Right lobe of liver (tissue), 6 donors: ENCODE measurements around the gene FADS1. TPM values are rescaled to one million over a fixed set of nuclear protein-coding genes. Genes with fewer than 3 reads are reported as not detected.

Source experiments
- ATAC-seq, 4 donors: fragments of 200-7000 bp; cut with Tn5 transposase; one replicate each; pipeline ENCODE4 v1.9.1; 2020; ENCODE audit warnings: mild to moderate bottlenecking in 4 of 4, moderate library complexity in 4 of 4
- DNase-seq, 3 donors: peaks; one replicate each; pipeline ENCODE4 v3.0.0-alpha.2; 2020
- H3K27ac ChIP-seq, 3 donors: fragments of 200-600 bp; one replicate each; pipeline ENCODE4 v1.8.0; 2022
- H3K27me3 ChIP-seq, 2 donors: fragments of 200-600 bp; one replicate each; pipeline ENCODE4 v1.8.0; 2022
- H3K36me3 ChIP-seq, 4 donors: fragments of 200-600 bp; sonication (generic) in 1 of 4; one replicate each; pipeline versions ENCODE4 v1.5.1 to v1.8.0; 2017 to 2022; ENCODE audit warnings: control low read depth in 1 of 4
- H3K4me1 ChIP-seq, 4 donors: fragments of 200-600 bp; sonication (generic) in 1 of 4; one replicate each; pipeline versions ENCODE4 v1.5.1 to v1.8.0; 2017 to 2022; ENCODE audit warnings: control low read depth in 1 of 4
- H3K4me3 ChIP-seq, 3 donors: fragments of 200-600 bp; one replicate each; pipeline ENCODE4 v1.8.0; 2022
- H3K9me3 ChIP-seq, 4 donors: fragments of 200-600 bp; sonication (generic) in 1 of 4; one replicate each; pipeline versions ENCODE4 v1.5.1 to v1.8.0; 2017 to 2022; ENCODE audit warnings: control low read depth in 1 of 4
- POLR2A ChIP-seq: fragments of 450-650 bp; IDR thresholded peaks from one replicate; pipeline ENCODE4 v1.6.1; 2017; ENCODE audit warnings: antibody characterized with exemption, mild to moderate bottlenecking
- WGBS: methylation state at CpG from one replicate; pipeline ENCODE4 v1.1.6; 2018; ENCODE audit warnings: low coverage, low lambda C conversion rate; ENCODE audit not compliant: insufficient coverage; ENCODE audit errors: missing lambda C conversion rate; 5-methylcytosine and 5-hydroxymethylcytosine counted together
- intact Hi-C, 2 donors: fragments of 100-400 bp; cut with DNase I; formaldehyde crosslinking; loops; one replicate each; pipeline versions ENCODE4 v1.11.2 to v1.14.1; 2022
- microRNA counts: library from miRNA; unstranded; fragments of <30 nt; microRNA quantifications from one replicate; lab custom pipeline; 2016
- total RNA-seq, 6 experiments: library from RNA; depleted of rRNA in 2 of 6; stranded (reverse); fragments of >200 nt in 2 of 6; fragmentation: NEBNext Ultra II Directional in 3 of 6; extraction: Animal tissue kit (Norgen Biotek cat#: 25700) in 3 of 6; gene quantifications; one replicate each; pipeline versions ENCODE4 v1.1.0 to v1.2.4, GENCODE V29; 2016 to 2023
- TF ChIP-seq, protein P1 (sequence below), 4 donors: fragments of 200-600 bp in 3 of 4; fragments of 450-650 bp in 1 of 4; IDR thresholded peaks; one replicate each; pipeline versions ENCODE4 v1.5.1 to v1.8.0; 2016 to 2022; ENCODE audit warnings: antibody characterized with exemption in 4 of 4, mild to moderate bottlenecking in 2 of 4
- donor health status: DM: no; HTN: yes; CAD: no.
- donor health status: DM: no; HTN: no; CAD: no.
- donor health status: DM: no; HTN: no; CAD: no.
- donor health status: DM: no; HTN: yes; CAD: no.
- donor health status: DM: no; HTN: yes; CAD: no.

Gene FADS1
- total RNA-seq, 6 experiments from 2014 or later = 18.3 to 87.6 (median 34.8) TPM

DNA sequence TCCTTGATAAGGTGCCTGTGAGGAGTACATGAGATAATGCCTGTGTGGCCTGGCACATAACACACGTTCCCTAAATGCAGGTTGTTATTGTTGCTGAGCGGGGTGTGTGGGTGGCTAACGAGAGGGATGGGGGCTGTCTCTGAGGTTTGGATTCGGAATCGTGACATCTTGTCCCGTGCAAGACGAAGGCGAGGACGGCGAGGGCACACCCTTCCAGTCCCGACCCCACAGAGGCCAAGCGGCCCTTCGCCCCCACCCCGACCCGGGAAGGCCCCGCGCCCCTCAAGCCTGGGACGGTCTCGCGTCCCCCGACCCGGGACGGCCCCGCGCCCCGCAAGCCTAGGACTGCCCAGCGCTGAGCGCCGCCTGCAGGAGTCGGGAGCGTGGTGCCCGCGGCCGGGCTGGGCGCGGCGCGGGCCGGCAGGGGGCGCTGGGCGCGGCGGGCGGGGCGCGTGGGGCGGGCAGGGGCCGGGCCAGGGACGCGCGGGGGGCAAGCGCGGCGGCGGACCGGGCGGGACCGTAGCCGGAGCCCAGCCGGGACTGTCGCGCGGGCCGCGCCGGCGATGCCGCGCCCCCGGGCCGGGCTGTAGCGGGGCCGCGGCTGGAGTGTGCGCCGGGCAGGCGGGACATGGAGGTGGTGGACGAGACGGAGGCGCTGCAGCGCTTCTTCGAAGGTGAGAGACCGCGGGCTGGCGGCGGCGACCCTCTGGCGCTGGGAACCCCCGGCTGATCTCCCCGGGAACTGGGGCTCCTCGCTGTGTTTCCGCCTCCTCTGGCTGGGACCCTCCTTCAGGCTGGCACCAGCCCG, 64.5 kb downstream of the FADS1 start, which contains the start of gene MYRF:
MYRF (plus strand) TSS at position 520 of the 808 bp plus-strand sequence; CDS start at position 629, 109 bp downstream.
- ATAC-seq (peak; percentile 36 to 63 (median 52)), DNase-seq (peak in 2 of 3 donors; percentile 70 to 72)
- intact Hi-C loops = no loop called here
- TF ChIP-seq, protein P1, sequence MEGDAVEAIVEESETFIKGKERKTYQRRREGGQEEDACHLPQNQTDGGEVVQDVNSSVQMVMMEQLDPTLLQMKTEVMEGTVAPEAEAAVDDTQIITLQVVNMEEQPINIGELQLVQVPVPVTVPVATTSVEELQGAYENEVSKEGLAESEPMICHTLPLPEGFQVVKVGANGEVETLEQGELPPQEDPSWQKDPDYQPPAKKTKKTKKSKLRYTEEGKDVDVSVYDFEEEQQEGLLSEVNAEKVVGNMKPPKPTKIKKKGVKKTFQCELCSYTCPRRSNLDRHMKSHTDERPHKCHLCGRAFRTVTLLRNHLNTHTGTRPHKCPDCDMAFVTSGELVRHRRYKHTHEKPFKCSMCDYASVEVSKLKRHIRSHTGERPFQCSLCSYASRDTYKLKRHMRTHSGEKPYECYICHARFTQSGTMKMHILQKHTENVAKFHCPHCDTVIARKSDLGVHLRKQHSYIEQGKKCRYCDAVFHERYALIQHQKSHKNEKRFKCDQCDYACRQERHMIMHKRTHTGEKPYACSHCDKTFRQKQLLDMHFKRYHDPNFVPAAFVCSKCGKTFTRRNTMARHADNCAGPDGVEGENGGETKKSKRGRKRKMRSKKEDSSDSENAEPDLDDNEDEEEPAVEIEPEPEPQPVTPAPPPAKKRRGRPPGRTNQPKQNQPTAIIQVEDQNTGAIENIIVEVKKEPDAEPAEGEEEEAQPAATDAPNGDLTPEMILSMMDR (IDR thresholded peaks at IDR 0.05) = peak; percentile 28 to 60 (median 44)
- TF ChIP-seq POLR2A = peak; percentile 60
- Histone ChIP-seq H3K36me3 (no peaks in the 10 kb centered on the region), H3K4me1 (peaks cover 0 to 22% (median 0%) of the 10 kb centered on the region in 4 donors), H3K4me3 (peak within 1 kb of the TSS; percentile 57 to 61 (median 61)), H3K27ac (peak within 1 kb of the TSS in 2 of 3 donors; percentile 33), H3K27me3 (no peaks in the 10 kb centered on the region), H3K9me3 (no peaks in the 10 kb centered on the region)
- WGBS = 0% methylated on average over 2 of the region's 93 CpGs

DNA sequence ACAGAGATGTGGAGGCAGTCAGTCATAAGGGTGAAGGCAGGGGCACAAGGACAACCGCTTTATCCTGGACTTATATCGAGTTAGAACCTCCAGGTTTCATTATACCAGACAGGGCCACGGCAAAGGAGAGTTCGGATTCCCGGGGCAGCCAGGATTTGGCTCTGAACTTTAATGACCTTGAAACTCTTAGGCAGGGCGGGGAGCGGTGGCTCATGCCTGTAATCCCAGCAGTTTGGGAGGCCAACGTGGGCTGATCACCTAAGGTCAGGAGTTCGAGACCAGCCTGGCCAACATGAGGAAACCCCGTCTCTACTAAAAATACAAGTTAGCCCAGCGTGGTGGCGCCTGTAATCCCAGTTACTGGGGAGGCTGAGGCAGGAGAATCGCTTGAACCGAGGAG, 65.4 kb downstream of the FADS1 start:
- DNase-seq = no peak
- no peak overlapping the region for H3K4me3 ChIP-seq
- H3K27me3 ChIP-seq = no peaks in the 10 kb centered on the region
- H3K4me1 ChIP-seq = peaks cover 0 to 18% (median 0%) of the 10 kb centered on the region in 4 donors
- no peaks in the 10 kb centered on the region for H3K36me3 ChIP-seq
- intact Hi-C loops = no loop called here
- 42% methylated on average over 4 of the region's 14 CpGs for WGBS
- TF ChIP-seq POLR2A = no peak
- TF ChIP-seq, protein P1 (IDR thresholded peaks at IDR 0.05) = no peak
- no peak overlapping the region for H3K27ac ChIP-seq
- no peaks in the 10 kb centered on the region for H3K9me3 ChIP-seq
- ATAC-seq = no peak

DNA sequence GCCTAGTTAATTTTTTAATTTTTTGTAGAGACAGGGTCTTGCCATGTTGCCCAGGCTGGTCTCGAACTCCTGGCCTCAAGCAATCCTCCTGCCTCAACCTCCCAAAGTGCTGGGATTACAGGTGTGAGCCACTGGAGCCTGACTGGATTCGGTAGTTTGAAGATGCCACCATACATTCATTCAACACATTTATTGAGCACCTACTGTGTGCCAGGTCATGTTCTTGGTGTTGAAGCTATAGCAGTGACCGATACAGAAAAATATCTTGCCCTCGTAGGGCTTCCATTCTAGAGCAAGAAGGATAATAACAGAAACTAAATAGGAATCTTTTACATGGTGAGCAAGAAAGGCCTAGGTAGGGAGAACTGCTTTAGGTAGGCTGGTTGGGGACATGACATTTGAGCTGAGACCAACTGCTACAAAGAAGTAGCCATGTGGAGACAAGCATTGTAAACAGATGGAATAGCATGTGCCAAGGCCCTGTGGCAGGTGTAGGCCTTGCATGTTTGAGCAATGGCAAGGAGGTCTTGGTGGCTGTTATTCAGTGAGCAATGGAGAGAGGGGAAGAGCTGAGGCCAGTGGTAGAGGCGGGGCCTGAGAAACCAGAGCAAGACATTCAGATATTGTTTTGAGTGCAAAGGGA, 66.1 kb downstream of the FADS1 start:
- H3K27ac ChIP-seq = no peak overlapping the region
- ATAC-seq (no peak), DNase-seq (no peak)
- no peaks in the 10 kb centered on the region for H3K27me3 ChIP-seq
- WGBS = 100% methylated on average over 3 of the region's 5 CpGs
- H3K9me3 ChIP-seq = no peaks in the 10 kb centered on the region
- no peak for TF ChIP-seq POLR2A
- TF ChIP-seq, protein P1 (IDR thresholded peaks at IDR 0.05) = no peak
- H3K4me3 ChIP-seq = no peak overlapping the region
- peaks cover 0 to 13% (median 0%) of the 10 kb centered on the region in 4 donors for H3K4me1 ChIP-seq
- no peaks in the 10 kb centered on the region for H3K36me3 ChIP-seq
- intact Hi-C loops = no loop called here

MicroRNA genes within 50 kb of the gene (microRNA counts, 767-probe panel; counts per million panel counts)
- microRNA hsa-miR-1908 (lab: Ali Mortazavi, UCI) (237 counts per million), microRNA hsa-miR-611 (lab: Ali Mortazavi, UCI) (237 counts per million)

Other genes with a start within 250 kb of the FADS1 start
- 10 to 100 TPM; 13.1 to 70.8 (median 31.6) TPM for gene SYT7, start 235.9 kb downstream of the FADS1 start, total RNA-seq
- gene DAGLA, start 136.6 kb downstream of the FADS1 start, total RNA-seq = 1 to 10 TPM in 2 of 6 experiments, under 1 TPM in 4; 0.33 to 5.5 (median 0.79) TPM
- 10 to 100 TPM in 5 of 6 experiments, 1 to 10 TPM in 1; 7.6 to 16.4 (median 11.6) TPM for gene MYRF, start 64.4 kb downstream of the FADS1 start, total RNA-seq
- 10 to 100 TPM; 31.6 to 74.5 (median 55.3) TPM for gene TMEM258, start 24.4 kb downstream of the FADS1 start, total RNA-seq
- gene FEN1, start 24.1 kb downstream of the FADS1 start, total RNA-seq = 10 to 100 TPM in 2 of 6 experiments, 1 to 10 TPM in 4; 4.0 to 13.3 (median 5.4) TPM
- 100 to 1,000 TPM in 4 of 6 experiments, 1 to 10 TPM in 2; 4.2 to 166 (median 110) TPM for gene FADS2, start 11.3 kb upstream of the FADS1 start, total RNA-seq
- gene FADS3, start 74.5 kb upstream of the FADS1 start, total RNA-seq = 10 to 100 TPM; 13.0 to 69.8 (median 22.7) TPM
- 1 to 10 TPM; 3.2 to 9.1 (median 4.2) TPM for gene RAB3IL1, start 100.6 kb upstream of the FADS1 start, total RNA-seq
- gene BEST1, start 133.3 kb upstream of the FADS1 start, total RNA-seq = 1 to 10 TPM in 3 of 6 experiments, under 1 TPM in 3; 0.55 to 2.3 (median 0.91) TPM
- gene FTH1, start 150.6 kb upstream of the FADS1 start, total RNA-seq = 1,000 to 10,000 TPM; 1,131 to 2,981 (median 2,140) TPM